ENCODE results near the gene BAX. TPM values are rescaled to one million over a fixed set of nuclear protein-coding genes. Genes with fewer than 3 reads are reported as not detected.

Gene BAX
- total and polyA plus RNA-seq, 2 of the 13 experiments (the other 11 are each of a cell fraction or from before 2014, with no cell fraction given) = 139 to 176 TPM

DNA sequence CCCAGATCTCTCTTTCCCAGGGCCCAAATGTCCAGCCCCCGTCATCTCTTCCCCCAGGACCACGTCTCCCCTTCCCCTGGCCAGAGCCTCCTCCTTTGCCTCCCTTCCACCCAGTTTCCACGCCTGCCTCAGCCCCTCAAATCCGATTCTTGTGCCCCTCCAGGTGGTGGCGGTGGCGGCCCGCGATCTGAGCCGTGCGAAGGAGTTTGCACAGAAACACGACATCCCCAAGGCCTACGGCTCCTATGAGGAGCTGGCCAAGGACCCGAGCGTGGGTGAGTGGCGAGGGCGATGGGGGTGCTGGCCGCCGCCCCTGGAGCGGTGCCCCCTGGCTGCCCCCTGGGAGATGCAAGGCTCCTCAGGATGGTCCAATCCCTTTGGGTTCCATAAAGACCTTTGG, 19.8 kb upstream of the BAX start (continued):
- peak; percentile 96 for TF ChIP-seq ZBTB33 (CRISPR knock-in tag; IDR thresholded peaks at IDR 0.05)
- TF ChIP-seq ZNF337 (CRISPR knock-in tag; IDR thresholded peaks at IDR 0.05; ENCODE audit: borderline replicate concordance, low read depth) = no peak
- no peak for TF ChIP-seq SP1 (IDR thresholded peaks at IDR 0.05)
- 0 out of 2 replicates have a peak, but pooled peaks have one; percentile 17 for TF ChIP-seq SP1 (CRISPR knock-in tag; IDR thresholded peaks at IDR 0.05)
- no peak for TF ChIP-seq RXRB (CRISPR knock-in tag; IDR thresholded peaks at IDR 0.05; ENCODE audit: borderline replicate concordance)
- TF ChIP-seq SMC3 (IDR thresholded peaks at IDR 0.05; ENCODE audit: low read length) = peak; percentile 30; the same call in 1 of the 2 replicates
- TF ChIP-seq ZFP91 (CRISPR knock-in tag; IDR thresholded peaks at IDR 0.05; ENCODE audit: borderline replicate concordance) = peak; percentile 33; the same call in 1 of the 2 replicates
- TF ChIP-seq MBNL3 (CRISPR knock-in tag; conservative IDR thresholded peaks at IDR 0.05) = no peak
- TF ChIP-seq IKZF1 (IDR thresholded peaks at IDR 0.05) = no peak
- TF ChIP-seq NPAS2 (CRISPR knock-in tag; IDR thresholded peaks at IDR 0.05; ENCODE audit: borderline replicate concordance) = no peak
- TF ChIP-seq, protein P1, sequence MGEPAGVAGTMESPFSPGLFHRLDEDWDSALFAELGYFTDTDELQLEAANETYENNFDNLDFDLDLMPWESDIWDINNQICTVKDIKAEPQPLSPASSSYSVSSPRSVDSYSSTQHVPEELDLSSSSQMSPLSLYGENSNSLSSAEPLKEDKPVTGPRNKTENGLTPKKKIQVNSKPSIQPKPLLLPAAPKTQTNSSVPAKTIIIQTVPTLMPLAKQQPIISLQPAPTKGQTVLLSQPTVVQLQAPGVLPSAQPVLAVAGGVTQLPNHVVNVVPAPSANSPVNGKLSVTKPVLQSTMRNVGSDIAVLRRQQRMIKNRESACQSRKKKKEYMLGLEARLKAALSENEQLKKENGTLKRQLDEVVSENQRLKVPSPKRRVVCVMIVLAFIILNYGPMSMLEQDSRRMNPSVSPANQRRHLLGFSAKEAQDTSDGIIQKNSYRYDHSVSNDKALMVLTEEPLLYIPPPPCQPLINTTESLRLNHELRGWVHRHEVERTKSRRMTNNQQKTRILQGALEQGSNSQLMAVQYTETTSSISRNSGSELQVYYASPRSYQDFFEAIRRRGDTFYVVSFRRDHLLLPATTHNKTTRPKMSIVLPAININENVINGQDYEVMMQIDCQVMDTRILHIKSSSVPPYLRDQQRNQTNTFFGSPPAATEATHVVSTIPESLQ (CRISPR knock-in tag; conservative IDR thresholded peaks at IDR 0.05) = no peak
- TF ChIP-seq PCBP1 (IDR thresholded peaks at IDR 0.05; ENCODE audit: borderline replicate concordance, low read depth, low read length) = 0 out of 2 replicates have a peak, but pooled peaks have one; percentile 59
- TF ChIP-seq RAD21 (CRISPR knock-in tag; IDR thresholded peaks at IDR 0.05) = peak; percentile 78
- TF ChIP-seq, protein P2, sequence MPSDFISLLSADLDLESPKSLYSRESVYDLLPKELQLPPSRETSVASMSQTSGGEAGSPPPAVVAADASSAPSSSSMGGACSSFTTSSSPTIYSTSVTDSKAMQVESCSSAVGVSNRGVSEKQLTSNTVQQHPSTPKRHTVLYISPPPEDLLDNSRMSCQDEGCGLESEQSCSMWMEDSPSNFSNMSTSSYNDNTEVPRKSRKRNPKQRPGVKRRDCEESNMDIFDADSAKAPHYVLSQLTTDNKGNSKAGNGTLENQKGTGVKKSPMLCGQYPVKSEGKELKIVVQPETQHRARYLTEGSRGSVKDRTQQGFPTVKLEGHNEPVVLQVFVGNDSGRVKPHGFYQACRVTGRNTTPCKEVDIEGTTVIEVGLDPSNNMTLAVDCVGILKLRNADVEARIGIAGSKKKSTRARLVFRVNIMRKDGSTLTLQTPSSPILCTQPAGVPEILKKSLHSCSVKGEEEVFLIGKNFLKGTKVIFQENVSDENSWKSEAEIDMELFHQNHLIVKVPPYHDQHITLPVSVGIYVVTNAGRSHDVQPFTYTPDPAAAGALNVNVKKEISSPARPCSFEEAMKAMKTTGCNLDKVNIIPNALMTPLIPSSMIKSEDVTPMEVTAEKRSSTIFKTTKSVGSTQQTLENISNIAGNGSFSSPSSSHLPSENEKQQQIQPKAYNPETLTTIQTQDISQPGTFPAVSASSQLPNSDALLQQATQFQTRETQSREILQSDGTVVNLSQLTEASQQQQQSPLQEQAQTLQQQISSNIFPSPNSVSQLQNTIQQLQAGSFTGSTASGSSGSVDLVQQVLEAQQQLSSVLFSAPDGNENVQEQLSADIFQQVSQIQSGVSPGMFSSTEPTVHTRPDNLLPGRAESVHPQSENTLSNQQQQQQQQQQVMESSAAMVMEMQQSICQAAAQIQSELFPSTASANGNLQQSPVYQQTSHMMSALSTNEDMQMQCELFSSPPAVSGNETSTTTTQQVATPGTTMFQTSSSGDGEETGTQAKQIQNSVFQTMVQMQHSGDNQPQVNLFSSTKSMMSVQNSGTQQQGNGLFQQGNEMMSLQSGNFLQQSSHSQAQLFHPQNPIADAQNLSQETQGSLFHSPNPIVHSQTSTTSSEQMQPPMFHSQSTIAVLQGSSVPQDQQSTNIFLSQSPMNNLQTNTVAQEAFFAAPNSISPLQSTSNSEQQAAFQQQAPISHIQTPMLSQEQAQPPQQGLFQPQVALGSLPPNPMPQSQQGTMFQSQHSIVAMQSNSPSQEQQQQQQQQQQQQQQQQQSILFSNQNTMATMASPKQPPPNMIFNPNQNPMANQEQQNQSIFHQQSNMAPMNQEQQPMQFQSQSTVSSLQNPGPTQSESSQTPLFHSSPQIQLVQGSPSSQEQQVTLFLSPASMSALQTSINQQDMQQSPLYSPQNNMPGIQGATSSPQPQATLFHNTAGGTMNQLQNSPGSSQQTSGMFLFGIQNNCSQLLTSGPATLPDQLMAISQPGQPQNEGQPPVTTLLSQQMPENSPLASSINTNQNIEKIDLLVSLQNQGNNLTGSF (CRISPR knock-in tag; IDR thresholded peaks at IDR 0.05) = no peak
- TF ChIP-seq, protein P3, sequence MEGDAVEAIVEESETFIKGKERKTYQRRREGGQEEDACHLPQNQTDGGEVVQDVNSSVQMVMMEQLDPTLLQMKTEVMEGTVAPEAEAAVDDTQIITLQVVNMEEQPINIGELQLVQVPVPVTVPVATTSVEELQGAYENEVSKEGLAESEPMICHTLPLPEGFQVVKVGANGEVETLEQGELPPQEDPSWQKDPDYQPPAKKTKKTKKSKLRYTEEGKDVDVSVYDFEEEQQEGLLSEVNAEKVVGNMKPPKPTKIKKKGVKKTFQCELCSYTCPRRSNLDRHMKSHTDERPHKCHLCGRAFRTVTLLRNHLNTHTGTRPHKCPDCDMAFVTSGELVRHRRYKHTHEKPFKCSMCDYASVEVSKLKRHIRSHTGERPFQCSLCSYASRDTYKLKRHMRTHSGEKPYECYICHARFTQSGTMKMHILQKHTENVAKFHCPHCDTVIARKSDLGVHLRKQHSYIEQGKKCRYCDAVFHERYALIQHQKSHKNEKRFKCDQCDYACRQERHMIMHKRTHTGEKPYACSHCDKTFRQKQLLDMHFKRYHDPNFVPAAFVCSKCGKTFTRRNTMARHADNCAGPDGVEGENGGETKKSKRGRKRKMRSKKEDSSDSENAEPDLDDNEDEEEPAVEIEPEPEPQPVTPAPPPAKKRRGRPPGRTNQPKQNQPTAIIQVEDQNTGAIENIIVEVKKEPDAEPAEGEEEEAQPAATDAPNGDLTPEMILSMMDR (CRISPR knock-in tag; IDR thresholded peaks at IDR 0.05) = peak; percentile 90
- peak; percentile 92 for TF ChIP-seq ZBTB38 (CRISPR knock-in tag; IDR thresholded peaks at IDR 0.05)
- TF ChIP-seq ZSCAN25 (CRISPR knock-in tag; IDR thresholded peaks at IDR 0.05) = no peak
